Measurements from ENCODE around the gene DNAH2. TPM values are rescaled to one million over a fixed set of nuclear protein-coding genes. Genes with fewer than 3 reads are reported as not detected.
A peak's percentile ranks its signal among the peaks of the same experiment; 100 is the strongest.

The DNAH2 gene
- total and polyA plus RNA-seq, 4 experiments from 2014 or later = not detected

GRCh38 chr17:7839190-7839875 is 121.8 kb downstream of the DNAH2 start:
- Mint-ChIP-seq H3K4me1 (peaks cover 43 to 94% (median 59%) of the 10 kb centered on the region in 4 donors), H3K27ac (peak overlapping the region; percentile 43 to 100 (median 100)), H3K27me3 (peaks cover 0 to 3% of the 10 kb centered on the region in 2 donors), H3K9me3 (peaks cover 0 to 3% (median 0%) of the 10 kb centered on the region in 8 donors), H3K36me3 (peaks cover 0 to 51% of the 10 kb centered on the region in 2 donors), H3K4me3 (peak overlapping the region in 6 of 8 donors; percentile 37 to 90 (median 58))
- intact Hi-C loops (cut with micrococcal nuclease) = no loop called here
- peak in 1 of 5 donors; percentile 47 for DNase-seq
- Histone ChIP-seq H3K4me1 (ENCODE audit: insufficient read depth, low read length) (peaks cover 55% of the 10 kb centered on the region), H3K4me3 (ENCODE audit: low read length in 2 of 2) (no peak overlapping the region), H3K9me3 (ENCODE audit: control insufficient read depth in 1 of 2, low read length in 2 of 2) (no peaks in the 10 kb centered on the region), H3K27ac (ENCODE audit: low read depth, low read length) (peak overlapping the region; percentile 99), H3K36me3 (ENCODE audit: insufficient read depth, low read length) (no peaks in the 10 kb centered on the region), H3K27me3 (ENCODE audit: insufficient read depth, low read length) (no peaks in the 10 kb centered on the region)
- POLR2A ChIA-PET (ENCODE audit: partially characterized antibody) = interaction anchor here (9.0 kb wide), 1 partner anchor 8 kb away, joined by 238 read pairs; no protein-coding TSS in a partner anchor
- CTCF ChIA-PET (ENCODE audit: partially characterized antibody) = interaction anchor here (1.0 to 1.3 kb wide), 2 partner anchors 12 to 18 kb away, joined by 3 read pairs; partner anchors contain the start of gene NAA38

- peak in 2 of 5 donors; percentile 37 to 38 for DNase-seq
- H3K36me3 Mint-ChIP-seq = peaks cover 0 to 51% of the 10 kb centered on the region in 2 donors
- POLR2A ChIA-PET (ENCODE audit: partially characterized antibody) = interaction anchor here (4.3 to 4.5 kb wide), 2 partner anchors 11 to 18 kb away, joined by 23 to 45 read pairs; partner anchors contain the start of genes CYB5D1, NAA38 and TMEM88
Observed at GRCh38 chr17:7839876-7840261, 122.3 kb downstream of the DNAH2 start.

GRCh38 chr17:7840441-7840840 is 122.9 kb downstream of the DNAH2 start:
- Mint-ChIP-seq H3K4me1 (peaks cover 45 to 85% (median 62%) of the 10 kb centered on the region in 4 donors), H3K27me3 (peaks cover 0 to 3% of the 10 kb centered on the region in 2 donors), H3K36me3 (peaks cover 0 to 45% of the 10 kb centered on the region in 2 donors), H3K4me3 (peak overlapping the region in 7 of 8 donors; percentile 62 to 98 (median 88)), H3K9me3 (peaks cover 0 to 1% (median 0%) of the 10 kb centered on the region in 8 donors), H3K27ac (peak overlapping the region; percentile 99 to 100 (median 100))
- Histone ChIP-seq H3K36me3 (ENCODE audit: insufficient read depth, low read length) (no peaks in the 10 kb centered on the region), H3K4me3 (ENCODE audit: low read length in 2 of 2) (no peak overlapping the region), H3K27ac (ENCODE audit: low read depth, low read length) (peak overlapping the region; percentile 99), H3K9me3 (ENCODE audit: control insufficient read depth in 1 of 2, low read length in 2 of 2) (no peaks in the 10 kb centered on the region), H3K4me1 (ENCODE audit: insufficient read depth, low read length) (peaks cover 62% of the 10 kb centered on the region), H3K27me3 (ENCODE audit: insufficient read depth, low read length) (no peaks in the 10 kb centered on the region)
- no peak for DNase-seq
- CTCF ChIA-PET (ENCODE audit: partially characterized antibody) = interaction anchor here (0.6 to 1.4 kb wide), 5 partner anchors 9 to 26 kb away, joined by 3 to 6 read pairs (median 4); no protein-coding TSS in a partner anchor
- POLR2A ChIA-PET (ENCODE audit: partially characterized antibody) = interaction anchor here (4.3 to 4.5 kb wide), 2 partner anchors 10 to 17 kb away, joined by 23 to 45 read pairs; partner anchors contain the start of genes CYB5D1, NAA38 and TMEM88
- intact Hi-C loops (cut with micrococcal nuclease) = loop anchor here (5.0 to 10.0 kb wide), 3 partner anchors 153 to 606 kb away; partner anchors contain the start of genes CTC1, DVL2, PFAS and PHF23

More at GRCh38 chr17:7839876-7840261, 122.3 kb downstream of the DNAH2 start:
- Histone ChIP-seq H3K27ac (ENCODE audit: low read depth, low read length) (peak overlapping the region; percentile 99), H3K36me3 (ENCODE audit: insufficient read depth, low read length) (no peaks in the 10 kb centered on the region), H3K27me3 (ENCODE audit: insufficient read depth, low read length) (no peaks in the 10 kb centered on the region), H3K4me3 (ENCODE audit: low read length in 2 of 2) (no peak overlapping the region), H3K9me3 (ENCODE audit: control insufficient read depth in 1 of 2, low read length in 2 of 2) (no peaks in the 10 kb centered on the region), H3K4me1 (ENCODE audit: insufficient read depth, low read length) (peaks cover 56% of the 10 kb centered on the region)
- CTCF ChIA-PET (ENCODE audit: partially characterized antibody) = interaction anchor here (1.3 to 1.4 kb wide), 2 partner anchors 11 to 17 kb away, joined by 3 to 6 read pairs; partner anchors contain the start of gene NAA38
- intact Hi-C loops (cut with micrococcal nuclease) = loop anchor here (5.0 to 10.0 kb wide), 3 partner anchors 153 to 605 kb away; partner anchors contain the start of genes CTC1, DVL2, PFAS and PHF23
- H3K9me3 Mint-ChIP-seq = peaks cover 0 to 3% (median 0%) of the 10 kb centered on the region in 8 donors
- H3K27me3 Mint-ChIP-seq = peaks cover 0 to 3% of the 10 kb centered on the region in 2 donors
- H3K4me1 Mint-ChIP-seq = peaks cover 43 to 90% (median 60%) of the 10 kb centered on the region in 4 donors
- H3K4me3 Mint-ChIP-seq = peak overlapping the region in 6 of 8 donors; percentile 17 to 90 (median 51)
- H3K27ac Mint-ChIP-seq = peak overlapping the region; percentile 99 to 100 (median 100)

GRCh38 chr17:7840875-7841274 is 123.3 kb downstream of the DNAH2 start:
- DNase-seq = no peak
- Mint-ChIP-seq H3K4me1 (peaks cover 47 to 84% (median 65%) of the 10 kb centered on the region in 4 donors), H3K9me3 (peaks cover 0 to 1% (median 0%) of the 10 kb centered on the region in 8 donors), H3K27ac (peak overlapping the region; percentile 99 to 100 (median 100)), H3K4me3 (peak overlapping the region; percentile 79 to 98 (median 90)), H3K36me3 (peaks cover 0 to 47% of the 10 kb centered on the region in 2 donors), H3K27me3 (peaks cover 0 to 3% of the 10 kb centered on the region in 2 donors)
- Histone ChIP-seq H3K4me3 (ENCODE audit: low read length in 2 of 2) (peak overlapping the region in 1 of 2 donors; percentile 92), H3K27me3 (ENCODE audit: insufficient read depth, low read length) (no peaks in the 10 kb centered on the region), H3K36me3 (ENCODE audit: insufficient read depth, low read length) (no peaks in the 10 kb centered on the region), H3K27ac (ENCODE audit: low read depth, low read length) (peak overlapping the region; percentile 99), H3K4me1 (ENCODE audit: insufficient read depth, low read length) (peaks cover 63% of the 10 kb centered on the region), H3K9me3 (ENCODE audit: control insufficient read depth in 1 of 2, low read length in 2 of 2) (no peaks in the 10 kb centered on the region)
- intact Hi-C loops (cut with micrococcal nuclease) = loop anchor here (5.0 to 10.0 kb wide), 3 partner anchors 154 to 606 kb away; partner anchors contain the start of genes CTC1, DVL2, PFAS and PHF23
- CTCF ChIA-PET (ENCODE audit: partially characterized antibody) = interaction anchor here (0.6 to 1.4 kb wide), 5 partner anchors 9 to 25 kb away, joined by 3 to 6 read pairs (median 4); no protein-coding TSS in a partner anchor
- POLR2A ChIA-PET (ENCODE audit: partially characterized antibody) = interaction anchor here (4.3 to 13.6 kb wide), 3 partner anchors 6 to 17 kb away, joined by 23 to 238 read pairs (median 45); partner anchors contain the start of genes CYB5D1, KDM6B, NAA38 and TMEM88

- peak overlapping the region; percentile 92 to 99 (median 97) for H3K4me3 Mint-ChIP-seq
- no peaks in the 10 kb centered on the region for H3K9me3 ChIP-seq (ENCODE audit: control insufficient read depth in 1 of 2, low read length in 2 of 2)
- peaks cover 0 to 48% of the 10 kb centered on the region in 2 donors for H3K36me3 Mint-ChIP-seq
- peak overlapping the region in 1 of 2 donors; percentile 92 for H3K4me3 ChIP-seq (ENCODE audit: low read length in 2 of 2)
- peaks cover 0 to 1% (median 0%) of the 10 kb centered on the region in 8 donors for H3K9me3 Mint-ChIP-seq
- H3K27ac ChIP-seq (ENCODE audit: low read depth, low read length) = peak overlapping the region; percentile 99
- DNase-seq = peak in 4 of 5 donors; percentile 82 to 100 (median 82)
- H3K4me1 Mint-ChIP-seq = peaks cover 44 to 78% (median 62%) of the 10 kb centered on the region in 4 donors
- H3K4me1 ChIP-seq (ENCODE audit: insufficient read depth, low read length) = peaks cover 57% of the 10 kb centered on the region
- CTCF ChIA-PET (ENCODE audit: partially characterized antibody) = interaction anchor here (1.0 to 1.4 kb wide), 3 partner anchors 10 to 25 kb away, joined by 4 to 6 read pairs (median 4); no protein-coding TSS in a partner anchor
- intact Hi-C loops (cut with micrococcal nuclease) = loop anchor here (5.0 to 10.0 kb wide), 3 partner anchors 154 to 607 kb away; partner anchors contain the start of genes CTC1, DVL2, PFAS and PHF23
- no peaks in the 10 kb centered on the region for H3K27me3 ChIP-seq (ENCODE audit: insufficient read depth, low read length)
- POLR2A ChIA-PET (ENCODE audit: partially characterized antibody) = interaction anchor here (0.6 to 13.6 kb wide), 8 partner anchors 7 to 385 kb away, joined by 3 to 238 read pairs (median 4); partner anchors contain the start of genes ATP1B2, CYB5D1, KDM6B and NAA38
- H3K36me3 ChIP-seq (ENCODE audit: insufficient read depth, low read length) = peaks cover 2% of the 10 kb centered on the region
- peak overlapping the region; percentile 99 to 100 (median 100) for H3K27ac Mint-ChIP-seq
- H3K27me3 Mint-ChIP-seq = peaks cover 0 to 3% of the 10 kb centered on the region in 2 donors
Observed at GRCh38 chr17:7841396-7841914, 123.9 kb downstream of the DNAH2 start.

GRCh38 chr17:7841915-7842379 is 124.4 kb downstream of the DNAH2 start:
- Histone ChIP-seq H3K9me3 (ENCODE audit: control insufficient read depth in 1 of 2, low read length in 2 of 2) (no peaks in the 10 kb centered on the region), H3K27ac (ENCODE audit: low read depth, low read length) (peak overlapping the region; percentile 99), H3K4me1 (ENCODE audit: insufficient read depth, low read length) (peaks cover 52% of the 10 kb centered on the region), H3K4me3 (ENCODE audit: low read length in 2 of 2) (peak overlapping the region; percentile 86 to 92), H3K27me3 (ENCODE audit: insufficient read depth, low read length) (no peaks in the 10 kb centered on the region), H3K36me3 (ENCODE audit: insufficient read depth, low read length) (peaks cover 3% of the 10 kb centered on the region)
- peaks cover 0 to 52% of the 10 kb centered on the region in 2 donors for H3K36me3 Mint-ChIP-seq
- peaks cover 0 to 3% of the 10 kb centered on the region in 2 donors for H3K27me3 Mint-ChIP-seq
- CTCF ChIA-PET (ENCODE audit: partially characterized antibody) = interaction anchor here (1.0 to 2.2 kb wide), 2 partner anchors 8 to 19 kb away, joined by 4 to 13 read pairs; partner anchors contain the start of gene KDM6B
- peaks cover 0 to 1% (median 0%) of the 10 kb centered on the region in 8 donors for H3K9me3 Mint-ChIP-seq
- POLR2A ChIA-PET (ENCODE audit: partially characterized antibody) = interaction anchor here (0.6 to 13.6 kb wide), 11 partner anchors 7 to 386 kb away, joined by 3 to 238 read pairs (median 4); partner anchors contain the start of genes ATP1B2, CYB5D1, KDM6B and NAA38
- H3K4me1 Mint-ChIP-seq = peaks cover 39 to 73% (median 57%) of the 10 kb centered on the region in 4 donors
- DNase-seq = peak in 3 of 5 donors; percentile 82 to 86 (median 85)
- intact Hi-C loops (cut with micrococcal nuclease) = loop anchor here (1.0 to 10.0 kb wide), 6 partner anchors 8 to 607 kb away; partner anchors contain the start of genes CTC1, DVL2, KDM6B and NAA38
- peak overlapping the region; percentile 92 to 99 (median 97) for H3K4me3 Mint-ChIP-seq
- peak overlapping the region; percentile 99 to 100 (median 100) for H3K27ac Mint-ChIP-seq
